Hepatocyte (in vitro differentiated cells): ENCODE data around the gene KMT5C.

Experiments used
- EZH2 ChIP-seq: fragments of 200-600 bp; sonication (generic); IDR thresholded peaks from 2 replicates; pipeline ENCODE4 v1.6.1; 2016; ENCODE audit warnings: antibody characterized with exemption, mild to moderate bottlenecking, borderline replicate concordance
- TF ChIP-seq, protein P1 (sequence below): fragments of 200-600 bp; sonication (generic); IDR thresholded peaks from 2 replicates; pipeline ENCODE4 v1.5.1; 2016; ENCODE audit warnings: antibody characterized with exemption, mild to moderate bottlenecking; ENCODE audit not compliant: poor library complexity

DNA sequence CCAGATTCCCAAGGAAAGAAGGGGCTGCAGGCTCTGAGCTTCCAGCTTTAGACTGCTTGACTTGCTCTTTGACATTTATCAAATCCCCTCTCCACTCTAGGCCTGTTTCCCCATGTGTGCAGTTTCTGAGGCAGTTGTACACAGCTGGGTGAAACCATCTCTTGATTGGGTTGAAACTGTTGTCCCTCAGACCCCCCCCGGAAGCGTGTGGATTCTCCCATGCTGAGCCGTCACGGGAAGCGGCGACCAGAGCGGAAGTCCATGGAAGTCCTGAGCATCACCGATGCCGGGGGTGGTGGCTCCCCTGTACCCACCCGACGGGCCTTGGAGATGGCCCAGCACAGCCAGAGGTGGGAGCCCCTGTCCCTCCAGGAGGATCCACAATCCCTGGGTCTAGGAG lies 36.2 kb upstream of the KMT5C start:
- TF ChIP-seq, protein P1, sequence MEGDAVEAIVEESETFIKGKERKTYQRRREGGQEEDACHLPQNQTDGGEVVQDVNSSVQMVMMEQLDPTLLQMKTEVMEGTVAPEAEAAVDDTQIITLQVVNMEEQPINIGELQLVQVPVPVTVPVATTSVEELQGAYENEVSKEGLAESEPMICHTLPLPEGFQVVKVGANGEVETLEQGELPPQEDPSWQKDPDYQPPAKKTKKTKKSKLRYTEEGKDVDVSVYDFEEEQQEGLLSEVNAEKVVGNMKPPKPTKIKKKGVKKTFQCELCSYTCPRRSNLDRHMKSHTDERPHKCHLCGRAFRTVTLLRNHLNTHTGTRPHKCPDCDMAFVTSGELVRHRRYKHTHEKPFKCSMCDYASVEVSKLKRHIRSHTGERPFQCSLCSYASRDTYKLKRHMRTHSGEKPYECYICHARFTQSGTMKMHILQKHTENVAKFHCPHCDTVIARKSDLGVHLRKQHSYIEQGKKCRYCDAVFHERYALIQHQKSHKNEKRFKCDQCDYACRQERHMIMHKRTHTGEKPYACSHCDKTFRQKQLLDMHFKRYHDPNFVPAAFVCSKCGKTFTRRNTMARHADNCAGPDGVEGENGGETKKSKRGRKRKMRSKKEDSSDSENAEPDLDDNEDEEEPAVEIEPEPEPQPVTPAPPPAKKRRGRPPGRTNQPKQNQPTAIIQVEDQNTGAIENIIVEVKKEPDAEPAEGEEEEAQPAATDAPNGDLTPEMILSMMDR: no peak
- TF ChIP-seq EZH2: no peak
